Left renal pelvis (tissue), 4 donors: ENCODE results near the gene PCNX3. TPM values are rescaled to one million over a fixed set of nuclear protein-coding genes. Genes with fewer than 3 reads are reported as not detected.

Experiments
- DNase-seq, 4 donors: peaks; one replicate each; pipeline ENCODE4 v3.0.0-alpha.2; 2013; ENCODE audit warnings: low read depth in 4 of 4, low spot score in 3 of 4
- polyA plus RNA-seq, 4 donors: library from polyadenylated mRNA; unstranded; fragments of 120-200 nt; gene quantifications; one replicate each; pipeline ENCODE4 v1.2.1, GENCODE V29; 2013; ENCODE audit not compliant: insufficient read length in 4 of 4

PCNX3 gene
- polyA plus RNA-seq, 4 donors: 20.3 to 37.9 (median 28.1) TPM

DNA sequence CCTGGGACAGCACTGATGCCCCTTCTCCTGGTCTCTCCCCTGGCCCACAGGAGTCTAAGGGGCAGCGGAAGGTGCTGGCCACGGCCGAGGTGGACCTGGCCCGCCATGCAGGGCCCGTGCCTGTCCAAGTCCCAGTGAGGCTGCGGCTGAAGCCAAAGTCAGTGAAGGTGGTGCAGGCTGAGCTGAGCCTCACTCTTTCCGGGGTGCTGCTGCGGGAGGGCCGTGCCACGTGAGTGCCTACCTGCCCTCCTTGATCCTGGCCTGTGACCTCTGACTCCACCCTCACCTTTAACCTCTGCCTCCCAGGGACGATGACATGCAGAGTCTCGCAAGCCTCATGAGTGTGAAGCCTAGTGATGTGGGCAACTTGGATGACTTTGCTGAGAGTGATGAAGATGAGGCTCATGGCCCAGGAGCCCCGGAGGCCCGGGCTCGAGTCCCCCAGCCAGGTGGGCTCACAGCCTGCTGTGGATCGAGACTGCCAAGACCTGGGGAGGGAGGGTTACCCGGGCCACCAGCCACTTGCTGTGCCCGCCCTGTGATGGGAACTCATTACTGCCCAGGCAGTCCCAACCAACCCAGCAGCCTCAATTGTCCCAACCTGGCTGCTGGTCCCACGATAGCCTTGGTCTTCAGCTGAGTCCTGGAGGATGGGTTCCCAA is 35.4 kb upstream of the PCNX3 start:
- DNase-seq: no peak

DNA sequence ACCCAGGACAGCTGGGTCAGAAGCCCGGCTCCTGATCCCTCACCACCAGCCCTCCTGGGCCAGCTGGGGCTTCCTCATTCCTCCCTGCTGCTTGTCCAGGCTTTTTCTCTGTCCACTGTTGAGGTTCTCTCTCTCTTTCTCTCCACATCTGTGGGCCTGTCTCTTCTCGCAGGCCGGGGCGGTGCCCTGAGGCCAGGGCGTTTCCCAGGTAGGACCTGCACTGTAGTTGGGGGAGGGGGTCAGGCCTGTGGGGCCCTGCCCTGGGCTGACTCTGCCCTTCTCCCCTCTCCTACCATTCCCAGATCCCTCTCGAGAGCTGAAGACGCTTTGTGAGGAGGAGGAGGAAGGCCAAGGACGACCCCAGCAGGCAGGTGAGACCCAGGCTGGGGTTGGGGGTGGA is 34.8 kb upstream of the PCNX3 start:
- DNase-seq: no peak

GRCh38 chr11:65581928-65582327 is 33.6 kb upstream of the PCNX3 start:
- DNase-seq: no peak

- DNase-seq: no peak
Observed at GRCh38 chr11:65583589-65583988, 32.0 kb upstream of the PCNX3 start.

GRCh38 chr11:65584106-65584505 is 31.5 kb upstream of the PCNX3 start:
- DNase-seq: no peak

GRCh38 chr11:65584723-65585171 is 30.8 kb upstream of the PCNX3 start:
- DNase-seq: no peak

- DNase-seq: no peak
Observed at GRCh38 chr11:65585396-65586246, 30.0 kb upstream of the PCNX3 start.

DNA sequence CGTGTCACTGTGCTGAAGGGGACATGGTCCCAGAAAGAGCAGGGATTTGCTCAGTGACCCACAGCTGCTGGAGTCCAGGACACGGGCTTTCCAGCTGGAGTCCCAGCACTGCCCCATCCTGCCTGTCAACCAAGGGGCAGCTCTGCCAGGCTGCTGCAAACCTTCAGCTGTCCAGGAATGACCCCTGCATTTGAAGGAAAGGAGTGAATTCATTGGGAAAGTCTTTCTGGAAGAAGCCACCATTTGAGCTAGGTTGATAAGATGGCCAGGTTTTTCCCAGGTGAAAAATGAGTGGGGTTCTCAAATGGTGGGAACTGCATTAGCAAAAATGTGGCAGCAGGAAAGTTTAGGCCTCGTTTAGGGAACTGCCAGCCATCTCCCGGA is 29.3 kb upstream of the PCNX3 start:
- no peak for DNase-seq

DNA sequence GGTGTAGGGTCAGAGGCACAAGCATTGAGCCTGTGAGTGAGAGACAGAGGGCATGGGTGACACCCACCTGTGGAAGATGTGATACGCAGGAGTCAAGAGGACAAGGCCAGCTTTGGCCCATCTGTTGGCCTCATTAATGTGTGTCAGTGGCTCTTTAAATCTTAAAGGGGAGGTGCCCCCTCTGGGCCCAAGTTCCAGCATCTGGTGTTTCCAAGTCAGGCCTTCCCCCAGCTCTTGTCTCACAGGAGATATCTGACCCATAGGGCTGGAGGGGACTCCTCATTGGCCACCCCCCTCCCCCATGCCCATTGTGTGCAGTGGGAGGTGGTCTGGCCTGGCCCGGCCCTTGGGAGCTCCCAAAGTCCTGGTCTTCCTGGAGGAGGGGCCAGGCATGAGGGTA is 28.9 kb upstream of the PCNX3 start:
- DNase-seq: no peak

GRCh38 chr11:65588199-65589054 is 27.1 kb upstream of the PCNX3 start:
- DNase-seq: no peak

GRCh38 chr11:65589444-65590239 is 25.9 kb upstream of the PCNX3 start:
- DNase-seq: no peak

DNA sequence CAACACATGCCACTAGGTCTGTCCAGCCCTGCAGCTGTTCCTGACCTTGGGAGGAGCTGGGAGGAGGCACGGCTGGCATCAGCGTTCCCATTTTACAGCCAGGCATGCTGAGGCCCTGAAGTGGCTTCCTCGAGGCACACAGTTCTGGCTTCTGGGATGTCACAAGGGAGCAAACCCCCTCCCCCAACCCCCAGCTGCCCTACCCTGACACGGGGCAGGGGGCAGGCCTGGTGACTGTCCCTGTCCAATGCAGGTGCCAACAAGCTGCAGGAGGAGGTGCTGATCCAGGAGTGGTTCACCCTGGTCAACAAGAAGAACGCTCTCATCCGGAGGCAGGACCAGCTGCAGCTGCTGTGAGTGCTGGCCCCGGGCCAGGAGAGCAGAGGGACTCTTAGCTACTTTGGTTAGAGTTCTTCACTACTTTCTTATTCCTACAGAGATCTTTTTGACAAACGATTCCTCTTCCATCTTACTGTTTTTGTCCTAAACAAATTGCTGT is 25.3 kb upstream of the PCNX3 start:
- DNase-seq: no peak

GRCh38 chr11:65591939-65592857 is 23.4 kb upstream of the PCNX3 start:
- no peak for DNase-seq

DNA sequence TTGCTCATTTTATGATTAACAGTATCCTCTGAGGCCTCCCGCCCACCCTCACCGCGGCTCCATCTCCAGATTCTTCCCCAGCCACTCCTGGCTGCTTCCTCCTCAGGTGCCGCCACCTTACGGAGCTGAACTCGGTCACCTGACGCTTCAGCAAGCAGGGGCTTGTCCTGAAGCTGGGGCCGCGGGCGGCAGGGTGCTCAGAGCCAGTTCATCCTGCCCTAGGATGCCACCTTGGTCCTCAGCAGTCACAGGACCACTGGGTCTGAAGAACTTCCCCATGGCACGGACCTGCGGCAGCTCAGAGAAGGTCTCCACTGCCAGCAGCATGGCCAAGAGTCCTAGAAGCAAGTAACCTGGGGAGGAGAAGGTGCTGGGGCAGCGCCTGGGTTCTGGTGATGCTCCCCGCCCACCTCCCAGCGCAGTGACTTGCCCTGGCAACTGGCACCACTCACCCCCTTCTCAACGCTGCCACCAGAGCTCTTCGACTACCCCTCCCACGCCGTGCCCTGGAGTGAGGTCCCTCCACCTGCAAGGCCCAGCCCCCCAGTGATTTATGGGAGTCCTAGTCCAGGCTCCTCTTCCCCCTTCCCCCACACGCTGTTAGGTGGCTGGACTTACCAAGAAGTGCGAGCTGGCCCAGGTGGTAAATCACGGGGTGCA is 22.6 kb upstream of the PCNX3 start:
- no peak for DNase-seq

GRCh38 chr11:65593518-65594414 is 21.8 kb upstream of the PCNX3 start:
- no peak for DNase-seq

DNA sequence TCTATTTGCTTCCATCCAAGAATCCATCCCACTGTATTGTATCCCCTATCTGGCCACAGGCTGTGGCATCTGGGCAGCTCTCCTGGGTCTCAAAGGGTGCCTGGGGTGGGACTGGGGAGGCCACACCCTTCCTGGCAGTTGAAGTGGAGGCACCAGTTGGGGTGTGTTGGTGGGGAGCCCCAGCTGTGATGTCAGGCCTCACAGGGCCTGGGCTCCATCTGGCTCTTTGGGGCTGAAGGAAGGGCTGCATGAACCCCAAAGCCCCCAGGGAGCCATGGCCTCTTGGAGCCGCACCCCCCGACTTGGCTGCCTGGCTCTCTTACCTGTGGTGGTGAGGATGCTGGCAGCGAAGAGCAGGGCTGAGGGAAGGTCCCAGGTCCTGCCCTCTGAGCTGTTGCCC is 20.4 kb upstream of the PCNX3 start:
- no peak for DNase-seq

- DNase-seq: no peak
Observed at GRCh38 chr11:65595543-65596281, 19.9 kb upstream of the PCNX3 start, which contains the start of gene KCNK7. Gene KCNK7, minus strand, starts transcription at chr11:65595800. Its CDS starts 28 bp downstream, at chr11:65595772.
